ENCODE results near the gene TMEM272.

The TMEM272 gene

GRCh38 chr13:51778392-51778791 is 66.6 kb downstream of the TMEM272 start:
- Histone ChIP-seq H3K36me3 (ENCODE audit: insufficient read depth, low read length) (no peaks in the 10 kb centered on the region), H3K9me3 (ENCODE audit: control insufficient read depth, insufficient read depth, low read length) (no peaks in the 10 kb centered on the region), H3K9ac (ENCODE audit: low read depth, low read length) (no peak overlapping the region), H3K4me1 (ENCODE audit: insufficient read depth, low read length) (peaks cover 6% of the 10 kb centered on the region; the same call in 1 of the 2 replicates)

GRCh38 chr13:51777921-51778320 is 67.1 kb downstream of the TMEM272 start:
- H3K36me3 ChIP-seq (ENCODE audit: insufficient read depth, low read length), result no peaks in the 10 kb centered on the region
- H3K9ac ChIP-seq (ENCODE audit: low read depth, low read length), result no peak overlapping the region
- H3K9me3 ChIP-seq (ENCODE audit: control insufficient read depth, insufficient read depth, low read length), result no peaks in the 10 kb centered on the region
- peaks cover 6% of the 10 kb centered on the region; the same call in 1 of the 2 replicates for H3K4me1 ChIP-seq (ENCODE audit: insufficient read depth, low read length)

GRCh38 chr13:51776179-51776578 is 68.8 kb downstream of the TMEM272 start:
- H3K9ac ChIP-seq (ENCODE audit: low read depth, low read length), result no peak overlapping the region
- H3K36me3 ChIP-seq (ENCODE audit: insufficient read depth, low read length), result no peaks in the 10 kb centered on the region
- 0 out of 2 replicates have a peak, but pooled peaks cover under 1% of the 10 kb centered on the region for H3K4me1 ChIP-seq (ENCODE audit: insufficient read depth, low read length)
- no peaks in the 10 kb centered on the region for H3K9me3 ChIP-seq (ENCODE audit: control insufficient read depth, insufficient read depth, low read length)

GRCh38 chr13:51773515-51773914 is 71.5 kb downstream of the TMEM272 start:
- no peaks in the 10 kb centered on the region for H3K9me3 ChIP-seq (ENCODE audit: control insufficient read depth, insufficient read depth, low read length)
- no peak overlapping the region for H3K9ac ChIP-seq (ENCODE audit: low read depth, low read length)
- H3K36me3 ChIP-seq (ENCODE audit: insufficient read depth, low read length), result no peaks in the 10 kb centered on the region
- H3K4me1 ChIP-seq (ENCODE audit: insufficient read depth, low read length), result peaks cover 7% of the 10 kb centered on the region; the same call in 1 of the 2 replicates

GRCh38 chr13:51772781-51773180 is 72.2 kb downstream of the TMEM272 start:
- no peaks in the 10 kb centered on the region for H3K36me3 ChIP-seq (ENCODE audit: insufficient read depth, low read length)
- H3K4me1 ChIP-seq (ENCODE audit: insufficient read depth, low read length), result peaks cover 11% of the 10 kb centered on the region; the same call in 1 of the 2 replicates
- H3K9ac ChIP-seq (ENCODE audit: low read depth, low read length), result no peak overlapping the region
- no peaks in the 10 kb centered on the region for H3K9me3 ChIP-seq (ENCODE audit: control insufficient read depth, insufficient read depth, low read length)

- H3K4me1 ChIP-seq (ENCODE audit: insufficient read depth, low read length), result peaks cover 11% of the 10 kb centered on the region; the same call in 1 of the 2 replicates
- H3K9ac ChIP-seq (ENCODE audit: low read depth, low read length), result no peak overlapping the region
- no peaks in the 10 kb centered on the region for H3K9me3 ChIP-seq (ENCODE audit: control insufficient read depth, insufficient read depth, low read length)
These were observed 72.9 kb downstream of the TMEM272 start for GRCh38 chr13:51772105-51772455.

GRCh38 chr13:51771418-51772104 is 73.4 kb downstream of the TMEM272 start:
- Histone ChIP-seq H3K4me1 (ENCODE audit: insufficient read depth, low read length) (peaks cover 11% of the 10 kb centered on the region; the same call in 1 of the 2 replicates), H3K36me3 (ENCODE audit: insufficient read depth, low read length) (no peaks in the 10 kb centered on the region), H3K9me3 (ENCODE audit: control insufficient read depth, insufficient read depth, low read length) (no peaks in the 10 kb centered on the region), H3K9ac (ENCODE audit: low read depth, low read length) (no peak overlapping the region)

More at GRCh38 chr13:51772105-51772455, 72.9 kb downstream of the TMEM272 start:
- no peaks in the 10 kb centered on the region for H3K36me3 ChIP-seq (ENCODE audit: insufficient read depth, low read length)

GRCh38 chr13:51770681-51771417 is 74.1 kb downstream of the TMEM272 start:
- Histone ChIP-seq H3K9ac (ENCODE audit: low read depth, low read length) (no peak overlapping the region), H3K36me3 (ENCODE audit: insufficient read depth, low read length) (no peaks in the 10 kb centered on the region), H3K9me3 (ENCODE audit: control insufficient read depth, insufficient read depth, low read length) (no peaks in the 10 kb centered on the region), H3K4me1 (ENCODE audit: insufficient read depth, low read length) (peaks cover 11% of the 10 kb centered on the region; the same call in 1 of the 2 replicates)

GRCh38 chr13:51770160-51770559 is 74.8 kb downstream of the TMEM272 start:
- Histone ChIP-seq H3K9ac (ENCODE audit: low read depth, low read length) (no peak overlapping the region), H3K36me3 (ENCODE audit: insufficient read depth, low read length) (no peaks in the 10 kb centered on the region), H3K4me1 (ENCODE audit: insufficient read depth, low read length) (peaks cover 11% of the 10 kb centered on the region; the same call in 1 of the 2 replicates), H3K9me3 (ENCODE audit: control insufficient read depth, insufficient read depth, low read length) (no peaks in the 10 kb centered on the region)

- no peaks in the 10 kb centered on the region for H3K9me3 ChIP-seq (ENCODE audit: control insufficient read depth, insufficient read depth, low read length)
- no peak overlapping the region for H3K9ac ChIP-seq (ENCODE audit: low read depth, low read length)
- no peaks in the 10 kb centered on the region for H3K36me3 ChIP-seq (ENCODE audit: insufficient read depth, low read length)
- peaks cover 11% of the 10 kb centered on the region; the same call in 1 of the 2 replicates for H3K4me1 ChIP-seq (ENCODE audit: insufficient read depth, low read length)
These were observed 75.4 kb downstream of the TMEM272 start for GRCh38 chr13:51769455-51770127.

- Histone ChIP-seq H3K4me1 (ENCODE audit: insufficient read depth, low read length) (peaks cover 11% of the 10 kb centered on the region; the same call in 1 of the 2 replicates), H3K9me3 (ENCODE audit: control insufficient read depth, insufficient read depth, low read length) (no peaks in the 10 kb centered on the region), H3K9ac (ENCODE audit: low read depth, low read length) (no peak overlapping the region), H3K36me3 (ENCODE audit: insufficient read depth, low read length) (no peaks in the 10 kb centered on the region)
These were observed 76.0 kb downstream of the TMEM272 start for GRCh38 chr13:51768976-51769375.

GRCh38 chr13:51768378-51768921 is 76.5 kb downstream of the TMEM272 start:
- Histone ChIP-seq H3K9ac (ENCODE audit: low read depth, low read length) (no peak overlapping the region), H3K4me1 (ENCODE audit: insufficient read depth, low read length) (peaks cover 11% of the 10 kb centered on the region; the same call in 1 of the 2 replicates), H3K9me3 (ENCODE audit: control insufficient read depth, insufficient read depth, low read length) (no peaks in the 10 kb centered on the region), H3K36me3 (ENCODE audit: insufficient read depth, low read length) (no peaks in the 10 kb centered on the region)

- H3K4me1 ChIP-seq (ENCODE audit: insufficient read depth, low read length), result peaks cover 11% of the 10 kb centered on the region; the same call in 1 of the 2 replicates
- no peaks in the 10 kb centered on the region; the same call in 1 of the 2 replicates for H3K36me3 ChIP-seq (ENCODE audit: insufficient read depth, low read length)
- H3K9me3 ChIP-seq (ENCODE audit: control insufficient read depth, insufficient read depth, low read length), result no peaks in the 10 kb centered on the region
- no peak overlapping the region for H3K9ac ChIP-seq (ENCODE audit: low read depth, low read length)
These were observed 77.9 kb downstream of the TMEM272 start for GRCh38 chr13:51767100-51767499.

- Histone ChIP-seq H3K4me1 (ENCODE audit: insufficient read depth, low read length) (peaks cover 11% of the 10 kb centered on the region; the same call in 1 of the 2 replicates), H3K9me3 (ENCODE audit: control insufficient read depth, insufficient read depth, low read length) (no peaks in the 10 kb centered on the region), H3K36me3 (ENCODE audit: insufficient read depth, low read length) (peaks cover 5% of the 10 kb centered on the region), H3K9ac (ENCODE audit: low read depth, low read length) (no peak overlapping the region)
These were observed 79.8 kb downstream of the TMEM272 start for GRCh38 chr13:51765142-51765515.
